Measurements from ENCODE around the gene ZC3HAV1.
"Not testable (repeated sequence)": the region's sequence is repeated elsewhere in the genome, so short reads cannot be mapped to it uniquely, and the experiment has no call there.

ZC3HAV1 gene

GRCh38 chr7:139049111-139049510, 60.4 kb downstream of the ZC3HAV1 start:
- DNase-seq, result no peak

GRCh38 chr7:139047970-139048369, 61.5 kb downstream of the ZC3HAV1 start:
- DNase-seq, result no peak

- no peak for DNase-seq
Observed at GRCh38 chr7:139046143-139046542, 63.4 kb downstream of the ZC3HAV1 start.

GRCh38 chr7:139044813-139045794, 64.4 kb downstream of the ZC3HAV1 start:
- DNase-seq, result no peak

GRCh38 chr7:139043823-139044812, 65.4 kb downstream of the ZC3HAV1 start:
- peak; percentile 81 for DNase-seq

- DNase-seq, result no peak
Observed at GRCh38 chr7:139041378-139042085, 68.0 kb downstream of the ZC3HAV1 start.

- no peak for DNase-seq
Observed at GRCh38 chr7:139038691-139039090, 70.8 kb downstream of the ZC3HAV1 start.

GRCh38 chr7:139036901-139037300, 72.6 kb downstream of the ZC3HAV1 start:
- DNase-seq, result no peak

GRCh38 chr7:139035586-139036353, 73.8 kb downstream of the ZC3HAV1 start, which contains the start of gene ZC3HAV1L:
Gene ZC3HAV1L, minus strand, starts transcription at chr7:139036042. Its CDS starts 25 bp downstream, at chr7:139036017.
- DNase-seq, result peak; percentile 80

- DNase-seq, result peak; percentile 63
Observed at GRCh38 chr7:139034855-139035585, 74.5 kb downstream of the ZC3HAV1 start.

GRCh38 chr7:139034336-139034735, 75.2 kb downstream of the ZC3HAV1 start:
- DNase-seq, result no peak

GRCh38 chr7:139033346-139034114, 76.0 kb downstream of the ZC3HAV1 start:
- DNase-seq, result no peak

- DNase-seq, result no peak
Observed at GRCh38 chr7:139032473-139032872, 77.0 kb downstream of the ZC3HAV1 start.

GRCh38 chr7:139029353-139029752, 80.2 kb downstream of the ZC3HAV1 start:
- DNase-seq, result no peak

GRCh38 chr7:139026551-139026950, 83.0 kb downstream of the ZC3HAV1 start:
- DNase-seq, result no peak

- DNase-seq, result not testable (repeated sequence)
Observed at GRCh38 chr7:139025861-139026260, 83.7 kb downstream of the ZC3HAV1 start.

GRCh38 chr7:139023076-139023475, 86.4 kb downstream of the ZC3HAV1 start:
- no peak for DNase-seq

GRCh38 chr7:139022286-139022685, 87.2 kb downstream of the ZC3HAV1 start:
- DNase-seq, result no peak

GRCh38 chr7:139018910-139019309, 90.6 kb downstream of the ZC3HAV1 start:
- no peak for DNase-seq

- peak; percentile 73 for DNase-seq
Observed at GRCh38 chr7:139016931-139017511, 92.5 kb downstream of the ZC3HAV1 start.

All from stimulated activated CD8-positive, alpha-beta memory T cell treated with anti-CD3 and anti-CD28 coated beads, Interleukin-4, amount 100 ng/mL, for 48 hours (primary cell).